ENCODE data around the gene NCK1. TPM values are rescaled to one million over a fixed set of nuclear protein-coding genes. Genes with fewer than 3 reads are reported as not detected.

NCK1 gene
- total and polyA plus RNA-seq, 2 of the 13 experiments (the other 11 are each of a cell fraction or from before 2014, with no cell fraction given): 14.7 to 30.4 TPM

- TF ChIP-seq ATF3 (CRISPR knock-in tag; IDR thresholded peaks at IDR 0.05) (no peak), NKX3-1 (CRISPR knock-in tag; IDR thresholded peaks at IDR 0.05) (no peak)
Observed at GRCh38 chr3:136898549-136898948, 36.5 kb downstream of the NCK1 start (continued).

GRCh38 chr3:136898954-136899353, 36.9 kb downstream of the NCK1 start:
- no peak overlapping the region for H3K27ac ChIP-seq (ENCODE audit: extremely low read length, insufficient read depth, low read length)
- H2AFZ ChIP-seq (ENCODE audit: low read length): no peak overlapping the region
- no peak for ATAC-seq
- ChIA-PET POLR2A (no interaction called here), CTCF (ENCODE audit: low intra/inter-chr PET ratio, low total read pairs) (no interaction called here)
- TF ChIP-seq REPIN1 (CRISPR knock-in tag; IDR thresholded peaks at IDR 0.05; ENCODE audit: borderline replicate concordance, low read depth): no peak
- no peak for TF ChIP-seq DR1 (CRISPR knock-in tag; IDR thresholded peaks at IDR 0.05)
- TF ChIP-seq ZSCAN20 (CRISPR knock-in tag; IDR thresholded peaks at IDR 0.05; ENCODE audit: borderline replicate concordance): no peak
- TF ChIP-seq ELK4 (CRISPR knock-in tag; IDR thresholded peaks at IDR 0.05; ENCODE audit: borderline replicate concordance): no peak
- no peak for TF ChIP-seq ZNF24 (IDR thresholded peaks at IDR 0.05)
- no peak for TF ChIP-seq KDM6A (CRISPR knock-in tag; IDR thresholded peaks at IDR 0.05; ENCODE audit: low read depth)
- no peak for TF ChIP-seq JARID2 (CRISPR knock-in tag; IDR thresholded peaks at IDR 0.05; ENCODE audit: insufficient replicate concordance)
- TF ChIP-seq ZUFSP (CRISPR knock-in tag; IDR thresholded peaks at IDR 0.05; ENCODE audit: borderline replicate concordance): no peak
- TF ChIP-seq CCDC6 (CRISPR knock-in tag; IDR thresholded peaks at IDR 0.05): no peak
- no peak for TF ChIP-seq GABPB1 (CRISPR knock-in tag; IDR thresholded peaks at IDR 0.05)
- TF ChIP-seq ZNF232 (CRISPR knock-in tag; IDR thresholded peaks at IDR 0.05; ENCODE audit: borderline replicate concordance): no peak
- TF ChIP-seq ATAD3A (CRISPR knock-in tag; IDR thresholded peaks at IDR 0.05): no peak
- no peak for TF ChIP-seq FOXO4 (CRISPR knock-in tag; conservative IDR thresholded peaks at IDR 0.05)
- no peak for TF ChIP-seq HIC2 (CRISPR knock-in tag; IDR thresholded peaks at IDR 0.05; ENCODE audit: low read depth)
- TF ChIP-seq ZNF724P (CRISPR knock-in tag; IDR thresholded peaks at IDR 0.05; ENCODE audit: borderline replicate concordance): no peak
- no peak for TF ChIP-seq SMAD3 (CRISPR knock-in tag; IDR thresholded peaks at IDR 0.05)
- peaks cover 78% of the 10 kb centered on the region for H3K79me2 ChIP-seq (ENCODE audit: insufficient read depth, low read length)
- peaks cover 7% of the 10 kb centered on the region for H3K9me3 ChIP-seq (ENCODE audit: low read length)
- H4K20me1 ChIP-seq (ENCODE audit: insufficient read depth, low read length): 0 out of 2 replicates have a peak, but pooled peaks cover 3% of the 10 kb centered on the region
- no peak for FAIRE-seq
- H3K9ac ChIP-seq (ENCODE audit: insufficient read depth, low read depth, low read length): no peak overlapping the region
- H3K4me3 ChIP-seq (replicated peaks in 1 of 3; ENCODE audit: insufficient read depth in 1 of 3, low read depth in 2 of 3, low read length in 3 of 3): no peak overlapping the region
- H3K27me3 ChIP-seq (ENCODE audit: control insufficient read depth in 1 of 2, insufficient read depth in 2 of 2, low read length in 2 of 2): no peaks in the 10 kb centered on the region
- intact Hi-C loops (cut with micrococcal nuclease; ENCODE audit: unreplicated experiment) (no loop called here), in situ Hi-C loops (cut with HindIII; ENCODE audit: extremely low pct_ligation_motif_present, low pct_unique_long_range_greater_than_20kb) (no loop called here)
- peaks cover 17% of the 10 kb centered on the region for H3K4me1 ChIP-seq (ENCODE audit: insufficient read depth, low read length)
- 97% methylated on average over 2 of the region's 2 CpGs for WGBS (ENCODE audit: low lambda C conversion rate)
- BruUV-seq (replicated peaks): no TSS peak
- H3K4me2 ChIP-seq (ENCODE audit: low read depth, low read length): no peak overlapping the region
- no peak for DNase-seq (ENCODE audit: low spot score)
- no peaks in the 10 kb centered on the region; a peak in 1 of 5 replicates for H3K36me3 ChIP-seq (replicated peaks in 1 of 2; ENCODE audit: control insufficient read depth in 1 of 2, insufficient read depth in 2 of 2, low read length in 2 of 2)
